Activated naive CD4-positive, alpha-beta T cell treated with anti-CD3 and anti-CD28 coated beads for 36 hours (primary cell): Measurements from ENCODE around the gene ADCY1. TPM values are rescaled to one million over a fixed set of nuclear protein-coding genes. Genes with fewer than 3 reads are reported as not detected.
"Not testable (repeated sequence)": the region's sequence is repeated elsewhere in the genome, so short reads cannot be mapped to it uniquely, and the experiment has no call there.

Experiments
- CTCF ChIA-PET: fragments of 350-600 bp; sonication (Branson Sonifier 250); formaldehyde crosslinking; loops from one replicate; lab custom pipeline; 2021; ENCODE audit warnings: antibody characterized with exemption; lab: Charles Lee
- DNase-seq: peaks from one replicate; pipeline ENCODE4 v3.0.0-alpha.2; 2020
- H3K27ac Mint-ChIP-seq: one replicate; pipeline ENCODE4 v1.8.0; 2021; ENCODE audit warnings: mild to moderate bottlenecking, mixed read lengths
- H3K27me3 Mint-ChIP-seq: one replicate; pipeline ENCODE4 v1.8.0; 2021; ENCODE audit warnings: low read depth, mixed read lengths
- H3K36me3 Mint-ChIP-seq: one replicate; pipeline ENCODE4 v1.8.0; 2021; ENCODE audit warnings: low read depth, mixed read lengths
- H3K4me1 Mint-ChIP-seq: one replicate; pipeline ENCODE4 v1.8.0; 2021; ENCODE audit warnings: low read depth, mixed read lengths
- H3K4me3 Mint-ChIP-seq: one replicate; pipeline ENCODE4 v1.8.0; 2021; ENCODE audit warnings: mild to moderate bottlenecking, moderate library complexity, mixed read lengths
- H3K9me3 Mint-ChIP-seq: one replicate; pipeline ENCODE4 v1.8.0; 2021; ENCODE audit warnings: mixed read lengths
- intact Hi-C: fragments of 100-400 bp; cut with micrococcal nuclease; formaldehyde crosslinking; loops from one replicate; pipeline ENCODE4 v1.15.1; 2023
- total RNA-seq, 2 experiments: library from RNA; stranded (reverse); gene quantifications; one replicate each; pipeline ENCODE4 v1.2.3, GENCODE V29; 2021

Gene ADCY1
- total RNA-seq, 2 experiments from 2014 or later: 0.29 to 0.30 TPM

DNA sequence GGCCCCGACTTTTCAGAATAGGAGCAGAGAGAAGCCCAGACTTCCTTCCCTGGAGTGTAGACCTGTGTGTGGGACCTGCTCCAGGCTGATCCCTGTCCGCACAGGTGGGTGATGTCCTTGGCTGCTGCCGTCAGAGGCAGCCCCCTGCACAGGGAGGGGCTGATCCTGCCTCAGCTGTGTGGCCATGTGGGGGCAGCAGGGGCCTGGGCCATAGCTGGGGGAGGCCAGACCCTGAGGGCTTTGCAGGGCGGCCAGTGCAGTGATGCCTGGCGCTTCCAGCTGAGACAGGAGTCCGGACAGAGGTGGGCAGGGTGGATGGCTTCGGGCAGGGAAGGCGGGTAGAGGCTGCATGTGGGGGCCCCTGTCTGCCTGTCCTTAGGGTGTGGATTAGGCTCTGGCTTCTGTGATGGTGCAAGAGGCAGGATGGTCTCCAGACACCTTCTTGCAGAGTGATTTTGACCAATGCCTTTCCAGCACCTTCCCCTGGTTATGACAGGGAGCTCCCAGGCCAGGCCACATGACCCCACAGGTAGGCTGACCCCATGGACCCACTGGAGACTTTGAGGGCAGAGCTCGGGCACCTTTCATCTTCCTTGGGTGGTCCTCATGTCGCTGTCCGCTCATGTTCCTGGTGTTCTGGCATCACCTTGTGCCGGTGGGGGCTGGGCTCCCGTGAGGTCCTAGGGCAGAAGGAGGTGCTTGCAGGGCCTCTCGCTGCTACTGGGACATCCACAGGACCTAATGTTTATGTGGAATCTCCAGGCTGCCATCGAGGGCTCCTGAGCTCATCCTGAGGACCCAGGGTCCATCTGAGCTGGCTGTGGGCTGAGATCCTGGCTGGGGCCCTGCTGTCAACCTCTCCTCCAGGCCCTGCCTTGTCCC lies 141.5 kb downstream of the ADCY1 start:
- CTCF ChIA-PET: no interaction called here
- no peak overlapping the region for H3K4me3 Mint-ChIP-seq
- no peaks in the 10 kb centered on the region for H3K36me3 Mint-ChIP-seq
- no peaks in the 10 kb centered on the region for H3K27me3 Mint-ChIP-seq
- no peak overlapping the region for H3K27ac Mint-ChIP-seq
- no peaks in the 10 kb centered on the region for H3K4me1 Mint-ChIP-seq
- intact Hi-C loops: no loop called here
- no peaks in the 10 kb centered on the region for H3K9me3 Mint-ChIP-seq
- no peak for DNase-seq

DNA sequence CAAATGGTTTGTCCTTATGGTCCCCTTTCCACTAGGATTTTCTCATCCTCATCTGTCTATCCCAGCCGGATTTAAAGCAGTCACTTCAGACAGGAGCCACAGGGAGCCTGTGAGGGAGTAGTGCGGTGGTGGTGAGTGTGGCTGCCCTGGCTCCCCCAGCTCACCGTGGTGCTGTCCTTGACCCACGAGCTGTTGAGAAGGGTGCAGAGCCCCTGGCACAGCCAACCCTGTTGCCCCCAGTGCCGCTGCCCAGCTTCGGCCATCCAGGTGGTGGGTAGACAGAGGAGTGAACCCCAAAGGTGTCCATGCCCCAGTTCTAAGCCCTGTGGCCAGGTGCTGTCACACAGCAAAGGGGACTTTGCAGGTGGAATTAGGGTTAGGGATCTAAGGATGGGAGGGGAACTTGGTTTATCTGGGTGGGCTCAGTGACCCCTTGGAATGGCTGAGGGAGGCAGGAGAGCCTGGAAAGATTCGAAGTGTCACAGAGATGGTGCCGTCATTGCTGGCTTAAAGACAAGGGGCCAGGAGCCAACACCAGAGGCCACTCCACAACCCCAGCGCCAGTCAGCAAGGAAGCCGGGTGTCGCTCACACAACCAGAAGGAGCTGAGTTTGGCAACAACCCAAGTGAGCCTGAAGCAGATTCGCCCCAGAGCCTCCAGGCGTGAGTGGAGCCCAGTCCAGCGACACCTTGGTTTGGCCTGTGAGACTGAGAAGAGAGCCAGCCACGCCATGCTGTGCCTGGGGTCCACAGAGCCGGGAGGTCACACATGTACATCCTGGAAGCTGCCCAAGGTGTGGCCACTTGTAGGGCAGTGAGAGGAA lies 142.4 kb downstream of the ADCY1 start:
- Mint-ChIP-seq H3K4me3 (no peak overlapping the region), H3K9me3 (no peaks in the 10 kb centered on the region), H3K27me3 (no peaks in the 10 kb centered on the region), H3K27ac (no peak overlapping the region), H3K36me3 (no peaks in the 10 kb centered on the region), H3K4me1 (no peaks in the 10 kb centered on the region)
- DNase-seq: no peak
- CTCF ChIA-PET: no interaction called here
- intact Hi-C loops: no loop called here

DNA sequence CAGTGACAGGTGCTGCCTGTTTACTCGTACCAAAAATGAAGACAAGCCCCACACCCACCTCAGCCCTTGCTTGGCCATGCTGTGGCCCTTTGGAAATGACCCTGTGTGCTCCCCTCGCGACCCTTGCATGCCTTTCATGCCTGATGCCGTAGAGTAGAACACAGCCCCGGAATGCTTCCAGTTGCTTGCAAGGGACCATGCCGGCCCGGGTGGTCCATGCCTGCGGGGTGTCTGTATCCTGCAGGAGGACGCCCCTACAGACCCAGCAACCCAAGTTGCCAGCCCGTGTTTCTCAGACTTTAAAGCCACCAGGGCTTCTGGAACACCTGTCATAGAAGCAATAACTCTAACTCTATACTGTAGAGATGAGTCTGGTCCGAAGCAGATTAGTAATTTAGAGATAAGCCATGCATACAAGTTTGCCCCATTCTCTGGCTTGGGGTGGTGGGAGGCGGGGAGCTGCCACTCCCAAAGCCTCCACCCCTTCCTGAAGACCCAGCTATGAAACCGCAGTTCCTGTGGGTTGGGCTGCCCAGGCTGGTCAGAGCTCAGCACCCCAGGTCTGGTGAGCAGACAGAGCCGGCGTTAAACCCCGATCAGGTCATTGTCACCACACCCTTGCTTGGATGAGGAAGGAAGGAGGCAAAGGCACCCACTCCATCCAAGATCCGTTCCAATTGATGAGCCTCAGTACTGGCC lies 143.5 kb downstream of the ADCY1 start:
- no peak overlapping the region for H3K27ac Mint-ChIP-seq
- H3K4me3 Mint-ChIP-seq: no peak overlapping the region
- CTCF ChIA-PET: no interaction called here
- no peaks in the 10 kb centered on the region for H3K9me3 Mint-ChIP-seq
- peaks cover 4% of the 10 kb centered on the region for H3K36me3 Mint-ChIP-seq
- intact Hi-C loops: no loop called here
- no peaks in the 10 kb centered on the region for H3K4me1 Mint-ChIP-seq
- no peaks in the 10 kb centered on the region for H3K27me3 Mint-ChIP-seq
- no peak for DNase-seq

DNA sequence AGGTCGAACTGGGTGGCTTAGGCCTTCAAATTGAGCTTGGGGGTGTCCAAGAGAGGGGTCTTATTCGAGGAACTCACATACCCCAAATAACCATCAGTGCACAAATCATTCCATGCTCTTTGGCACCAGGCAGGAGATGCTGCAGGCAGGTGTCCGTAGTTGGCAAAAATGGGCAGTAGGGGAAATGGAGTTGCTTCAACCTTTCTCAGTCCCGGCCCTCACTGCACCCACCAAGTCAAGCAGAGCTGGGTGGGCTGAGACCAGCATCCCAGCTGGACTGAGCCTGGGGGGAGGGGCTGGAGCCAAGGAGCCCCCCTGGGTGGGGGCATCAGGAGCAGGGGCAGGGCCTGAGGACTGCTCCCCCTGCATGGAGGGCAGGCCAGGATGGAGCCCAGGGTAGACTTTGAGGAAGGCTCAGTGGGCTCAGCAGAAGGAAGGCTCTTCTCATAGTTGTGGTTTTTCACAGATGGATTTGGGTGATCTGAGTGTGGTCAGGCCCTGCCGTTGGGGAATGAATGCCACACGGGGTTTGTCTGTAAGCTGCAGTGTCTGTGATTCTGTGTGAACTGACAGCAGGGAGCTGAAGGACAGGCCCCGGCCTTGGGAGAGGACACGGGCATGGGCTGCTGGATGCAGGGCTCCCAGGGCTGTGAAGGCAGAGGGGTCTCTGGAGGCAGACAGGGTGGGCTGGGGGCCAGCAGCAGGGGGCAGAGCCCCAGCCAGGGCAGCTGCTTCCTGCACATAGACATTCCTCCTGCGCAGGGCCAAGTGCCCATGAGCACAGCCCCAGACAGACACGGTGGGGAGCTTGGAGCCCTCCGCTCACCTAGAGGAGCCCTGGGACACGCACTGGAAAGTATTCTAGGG lies 144.5 kb downstream of the ADCY1 start:
- Mint-ChIP-seq H3K4me3 (no peak overlapping the region), H3K4me1 (no peaks in the 10 kb centered on the region), H3K27ac (no peak overlapping the region), H3K9me3 (no peaks in the 10 kb centered on the region), H3K36me3 (peaks cover 8% of the 10 kb centered on the region), H3K27me3 (no peaks in the 10 kb centered on the region)
- intact Hi-C loops: no loop called here
- CTCF ChIA-PET: no interaction called here
- DNase-seq: no peak

DNA sequence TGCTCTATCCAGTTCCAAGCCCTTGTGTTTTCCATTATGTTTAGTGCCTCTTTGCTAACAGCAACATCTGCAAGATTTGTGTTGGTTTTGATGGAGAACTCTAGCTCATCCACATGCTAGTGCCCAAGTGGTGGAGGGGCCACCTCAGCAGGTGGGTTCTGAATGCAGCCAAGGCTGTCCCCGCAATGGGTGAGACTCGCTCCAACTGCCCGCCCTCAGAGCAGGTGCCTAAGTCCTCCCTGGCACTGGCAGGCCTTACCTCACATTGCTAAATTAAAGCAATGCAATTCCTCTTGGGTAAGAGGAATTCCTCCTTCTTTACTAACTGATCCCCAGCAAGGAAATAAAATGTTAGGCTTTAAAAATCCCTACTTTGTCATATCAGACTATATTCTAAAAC lies 146.8 kb downstream of the ADCY1 start:
- CTCF ChIA-PET: no interaction called here
- Mint-ChIP-seq H3K4me3 (no peak overlapping the region), H3K36me3 (peaks cover 24% of the 10 kb centered on the region), H3K9me3 (no peaks in the 10 kb centered on the region), H3K27me3 (no peaks in the 10 kb centered on the region), H3K4me1 (no peaks in the 10 kb centered on the region), H3K27ac (no peak overlapping the region)
- intact Hi-C loops: no loop called here
- no peak for DNase-seq

DNA sequence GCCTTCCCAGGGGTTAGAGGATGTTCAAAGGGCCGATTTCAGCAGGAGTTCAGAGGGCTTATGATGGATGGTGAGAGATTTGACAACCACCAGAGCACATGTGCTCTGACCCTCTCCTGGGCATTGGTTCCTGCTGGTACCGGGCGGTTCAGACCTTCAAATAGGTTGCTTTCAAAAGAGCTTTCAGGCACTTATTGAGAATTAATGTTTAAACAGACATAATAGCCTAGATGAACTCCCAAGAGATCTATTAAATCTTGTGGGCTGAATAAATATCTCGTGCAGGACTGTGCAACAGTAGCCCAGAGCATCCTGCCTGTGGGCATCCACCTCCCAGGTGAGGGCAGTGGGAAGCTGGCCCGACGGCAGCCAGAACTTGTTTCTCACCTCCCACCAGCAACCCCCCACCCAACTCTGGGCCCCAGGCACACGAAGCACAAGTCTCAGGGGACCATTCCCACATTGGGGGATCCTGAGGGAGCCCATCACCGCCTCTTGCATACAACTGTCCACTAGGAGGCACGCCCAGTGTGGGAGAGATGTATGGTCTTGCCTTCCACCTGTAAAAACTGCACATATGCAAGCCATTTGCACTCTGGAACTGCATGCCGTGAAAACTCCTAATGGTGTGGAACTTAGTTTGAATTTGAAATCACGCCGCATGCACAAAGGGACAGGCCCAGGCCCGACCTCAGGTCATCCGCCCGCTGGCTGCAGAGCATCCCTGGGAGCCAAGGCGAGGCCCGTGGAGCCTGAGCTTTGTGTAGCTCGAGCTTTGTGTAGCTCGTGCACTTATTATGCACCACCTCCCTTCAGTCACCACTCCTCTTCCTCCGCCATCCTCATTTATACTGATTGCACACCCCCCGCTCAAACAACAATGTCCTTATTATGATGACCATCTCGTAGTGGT lies 147.8 kb downstream of the ADCY1 start:
- no peaks in the 10 kb centered on the region for H3K27me3 Mint-ChIP-seq
- CTCF ChIA-PET: no interaction called here
- intact Hi-C loops: no loop called here

DNA sequence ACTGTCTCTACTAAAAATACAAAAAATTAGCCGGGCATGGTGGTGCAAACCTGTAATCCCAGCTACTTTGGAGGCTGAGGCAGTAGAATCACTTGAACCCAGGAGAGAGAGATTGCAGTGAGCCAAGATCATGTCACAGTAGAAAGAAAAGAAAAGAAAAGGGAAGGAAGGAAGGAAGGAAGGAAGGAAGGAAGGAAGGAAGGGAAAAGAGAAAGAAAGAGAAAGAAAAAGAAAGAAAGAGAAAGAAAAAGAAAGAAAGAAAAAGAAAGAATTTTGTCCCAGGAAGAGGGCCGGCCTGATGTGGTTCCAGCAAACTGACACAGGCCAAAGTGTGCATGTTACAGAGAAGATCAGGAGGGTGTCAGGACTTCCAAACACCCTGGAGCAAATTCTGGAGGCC lies 151.1 kb downstream of the ADCY1 start:
- peaks cover 44% of the 10 kb centered on the region for H3K36me3 Mint-ChIP-seq
- H3K27me3 Mint-ChIP-seq, DNase-seq, H3K9me3 Mint-ChIP-seq, H3K4me1 Mint-ChIP-seq, H3K27ac Mint-ChIP-seq, CTCF ChIA-PET, H3K4me3 Mint-ChIP-seq, intact Hi-C loops: not testable (repeated sequence)

More for the DNA sequence above, 147.8 kb downstream of the ADCY1 start:
- Mint-ChIP-seq H3K4me3 (no peak overlapping the region), H3K4me1 (no peaks in the 10 kb centered on the region), H3K27ac (no peak overlapping the region), H3K36me3 (peaks cover 31% of the 10 kb centered on the region), H3K9me3 (no peaks in the 10 kb centered on the region)
- no peak for DNase-seq

DNA sequence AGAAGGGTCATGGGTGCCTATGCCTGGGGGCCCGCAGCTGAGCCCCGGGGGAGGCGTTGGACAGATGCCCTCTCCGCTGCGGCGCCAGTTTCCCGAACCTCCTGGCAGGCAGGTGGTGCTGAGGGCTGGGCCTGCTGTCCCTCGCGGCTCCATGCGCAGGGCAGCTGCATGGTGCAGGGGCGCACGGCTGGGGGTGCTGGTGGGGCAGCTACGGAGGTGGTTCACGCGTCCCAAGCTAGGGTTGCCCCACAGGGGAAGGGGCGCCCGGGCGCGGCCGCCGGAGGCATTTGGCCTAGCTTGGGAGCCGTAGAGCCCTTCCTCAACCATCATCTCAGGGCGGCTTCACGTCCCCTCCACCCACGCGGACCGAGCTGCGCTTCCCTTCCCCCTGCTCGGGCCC lies 152.7 kb downstream of the ADCY1 start:
- CTCF ChIA-PET: no interaction called here
- intact Hi-C loops: no loop called here
- no peak for DNase-seq
- Mint-ChIP-seq H3K27ac (no peak overlapping the region), H3K9me3 (peaks cover 6% of the 10 kb centered on the region), H3K4me3 (no peak overlapping the region), H3K27me3 (no peaks in the 10 kb centered on the region), H3K4me1 (no peaks in the 10 kb centered on the region), H3K36me3 (peaks cover 46% of the 10 kb centered on the region)

DNA sequence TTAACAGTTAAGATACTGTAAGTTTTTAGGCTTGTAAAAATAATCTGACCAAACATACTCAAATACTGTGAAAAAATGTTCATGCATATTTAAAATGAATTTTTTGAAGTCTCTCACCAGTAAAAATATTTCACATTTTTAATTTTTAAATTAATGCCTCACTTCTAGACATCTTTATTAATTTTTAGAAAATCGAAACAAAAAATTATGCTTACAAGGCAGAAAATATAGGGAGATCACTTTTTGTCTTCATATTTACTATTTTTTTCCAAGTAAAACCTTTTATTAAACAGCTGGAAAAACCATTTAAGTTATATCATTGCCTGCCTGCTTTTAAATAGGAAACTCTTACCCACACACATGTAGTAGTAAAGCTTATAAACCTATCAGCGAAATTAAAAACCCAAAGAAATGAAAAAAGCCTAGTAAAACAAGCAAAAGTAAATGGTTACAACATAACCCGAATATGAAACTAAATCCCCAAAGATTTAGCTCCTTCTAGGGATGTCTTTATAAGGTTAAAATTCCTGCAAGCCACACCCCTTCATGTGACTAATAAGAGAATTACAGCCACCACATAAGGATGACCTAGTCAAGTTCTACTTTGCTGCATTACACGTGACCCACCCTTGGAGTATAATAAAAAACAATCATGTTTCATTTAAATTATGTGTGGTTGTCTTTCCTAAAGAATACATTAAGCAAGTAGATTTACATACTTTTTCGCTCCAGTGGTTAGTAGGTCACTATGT lies 157.7 kb downstream of the ADCY1 start:
- H3K4me3 Mint-ChIP-seq, CTCF ChIA-PET, H3K27ac Mint-ChIP-seq, H3K4me1 Mint-ChIP-seq, H3K9me3 Mint-ChIP-seq, H3K27me3 Mint-ChIP-seq, DNase-seq, intact Hi-C loops: not testable (repeated sequence)
- H3K36me3 Mint-ChIP-seq: peaks cover 25% of the 10 kb centered on the region

DNA sequence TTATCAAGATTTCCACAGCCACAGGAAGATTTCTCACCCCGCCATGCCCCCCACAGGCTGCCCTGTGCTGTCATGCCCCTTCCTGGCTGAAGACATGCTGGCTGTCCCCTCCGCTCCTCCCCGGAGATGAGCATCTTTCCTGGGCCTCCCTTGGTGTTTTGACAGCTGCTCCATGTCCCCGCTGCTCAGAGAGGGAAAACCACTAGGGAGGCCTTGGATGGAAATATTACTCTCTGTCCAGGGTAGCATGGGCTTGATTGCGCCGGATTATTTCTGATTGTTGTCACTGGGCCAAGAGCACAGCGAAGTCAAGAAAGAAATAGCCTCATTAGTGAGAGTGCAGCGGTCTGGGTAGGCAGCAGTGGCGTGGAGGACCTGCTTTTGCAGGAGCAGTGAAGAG lies 164.8 kb downstream of the ADCY1 start:
- intact Hi-C loops, H3K9me3 Mint-ChIP-seq, DNase-seq, H3K27ac Mint-ChIP-seq, CTCF ChIA-PET, H3K4me3 Mint-ChIP-seq, H3K27me3 Mint-ChIP-seq, H3K4me1 Mint-ChIP-seq: not testable (repeated sequence)
- peaks cover 46% of the 10 kb centered on the region for H3K36me3 Mint-ChIP-seq
